RWPE2 (cell line): ENCODE results near the gene ASTN1.

Experiments
- ATAC-seq: fragments of 200-7000 bp; cut with Tn5 transposase; 3 replicates; pipeline ENCODE4 v1.9.1; 2021; ENCODE audit warnings: low read depth
- DNase-seq: peaks from one replicate; pipeline ENCODE4 v3.0.0-alpha.2; 2020; ENCODE audit warnings: low spot score
- H3K27ac ChIP-seq: fragments of 450-650 bp; 2 replicates; pipeline ENCODE4 v1.5.1; 2017; ENCODE audit warnings: mild to moderate bottlenecking; ENCODE audit not compliant: poor library complexity, severe bottlenecking
- H3K27me3 ChIP-seq: fragments of 250-450 bp; sonication (Bioruptor Pico); 2 replicates; pipeline ENCODE4 v1.5.1; 2021; ENCODE audit warnings: mild to moderate bottlenecking, moderate library complexity; ENCODE audit not compliant: insufficient read depth, poor library complexity, severe bottlenecking
- H3K36me3 ChIP-seq: fragments of 250-450 bp; sonication (Bioruptor Pico); 2 replicates; pipeline ENCODE4 v1.5.1; 2020; ENCODE audit warnings: low read depth, mild to moderate bottlenecking, moderate library complexity
- H3K4me1 ChIP-seq: fragments of 250-450 bp; sonication (Bioruptor Pico); 2 replicates; pipeline ENCODE4 v1.5.1; 2021; ENCODE audit warnings: mild to moderate bottlenecking, moderate library complexity; ENCODE audit not compliant: insufficient read depth, poor library complexity, severe bottlenecking
- H3K4me3 ChIP-seq: fragments of 250-450 bp; sonication (Bioruptor Pico); 2 replicates; pipeline ENCODE4 v1.5.1; 2021; ENCODE audit warnings: mild to moderate bottlenecking, moderate library complexity; ENCODE audit not compliant: severe bottlenecking
- H3K9me3 ChIP-seq: fragments of 250-450 bp; sonication (Bioruptor Pico); 2 replicates; pipeline ENCODE4 v1.5.1; 2021; ENCODE audit warnings: mild to moderate bottlenecking, moderate library complexity; ENCODE audit not compliant: severe bottlenecking
- TF ChIP-seq, protein P1 (sequence below): fragments of 450-650 bp; IDR thresholded peaks from one replicate; pipeline ENCODE4 v1.5.1; 2017; ENCODE audit warnings: mild to moderate bottlenecking, moderate library complexity; ENCODE audit not compliant: poor library complexity, severe bottlenecking

Gene ASTN1

DNA sequence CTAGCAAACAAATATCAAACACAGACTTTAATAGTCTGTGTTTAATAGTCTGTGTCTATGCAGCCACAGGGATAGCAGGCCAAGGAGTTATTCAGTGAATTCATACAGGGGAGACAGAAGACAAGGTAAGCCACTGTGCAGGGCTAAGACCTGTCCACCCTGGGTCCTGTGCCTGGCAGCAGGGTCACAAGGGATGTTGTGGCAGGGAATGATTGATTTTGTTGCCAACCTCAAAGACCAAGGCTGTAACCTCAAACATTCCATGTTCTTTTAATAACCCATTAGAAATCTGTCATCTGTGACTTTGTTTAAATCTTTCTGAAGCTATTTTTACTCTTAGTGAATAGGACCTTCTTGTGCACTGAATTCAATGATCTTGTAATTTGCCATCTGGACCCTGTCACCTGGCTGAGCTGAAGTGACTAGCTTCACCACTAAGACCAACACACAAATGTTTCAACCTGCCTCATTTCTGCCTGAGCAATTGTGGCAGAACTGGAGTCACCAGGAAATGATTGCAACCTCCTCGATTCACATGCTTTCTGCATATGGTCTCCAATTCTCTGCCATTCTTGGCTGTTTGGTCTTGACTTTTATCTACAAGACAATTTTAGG is 154.2 kb downstream of the ASTN1 start:
- Histone ChIP-seq H3K4me1 (no peaks in the 10 kb centered on the region), H3K36me3 (no peaks in the 10 kb centered on the region), H3K4me3 (no peak overlapping the region), H3K9me3 (no peaks in the 10 kb centered on the region), H3K27ac (no peak overlapping the region), H3K27me3 (peaks cover 4% of the 10 kb centered on the region)
- TF ChIP-seq, protein P1, sequence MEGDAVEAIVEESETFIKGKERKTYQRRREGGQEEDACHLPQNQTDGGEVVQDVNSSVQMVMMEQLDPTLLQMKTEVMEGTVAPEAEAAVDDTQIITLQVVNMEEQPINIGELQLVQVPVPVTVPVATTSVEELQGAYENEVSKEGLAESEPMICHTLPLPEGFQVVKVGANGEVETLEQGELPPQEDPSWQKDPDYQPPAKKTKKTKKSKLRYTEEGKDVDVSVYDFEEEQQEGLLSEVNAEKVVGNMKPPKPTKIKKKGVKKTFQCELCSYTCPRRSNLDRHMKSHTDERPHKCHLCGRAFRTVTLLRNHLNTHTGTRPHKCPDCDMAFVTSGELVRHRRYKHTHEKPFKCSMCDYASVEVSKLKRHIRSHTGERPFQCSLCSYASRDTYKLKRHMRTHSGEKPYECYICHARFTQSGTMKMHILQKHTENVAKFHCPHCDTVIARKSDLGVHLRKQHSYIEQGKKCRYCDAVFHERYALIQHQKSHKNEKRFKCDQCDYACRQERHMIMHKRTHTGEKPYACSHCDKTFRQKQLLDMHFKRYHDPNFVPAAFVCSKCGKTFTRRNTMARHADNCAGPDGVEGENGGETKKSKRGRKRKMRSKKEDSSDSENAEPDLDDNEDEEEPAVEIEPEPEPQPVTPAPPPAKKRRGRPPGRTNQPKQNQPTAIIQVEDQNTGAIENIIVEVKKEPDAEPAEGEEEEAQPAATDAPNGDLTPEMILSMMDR, result no peak
- ATAC-seq (no peak), DNase-seq (no peak)

DNA sequence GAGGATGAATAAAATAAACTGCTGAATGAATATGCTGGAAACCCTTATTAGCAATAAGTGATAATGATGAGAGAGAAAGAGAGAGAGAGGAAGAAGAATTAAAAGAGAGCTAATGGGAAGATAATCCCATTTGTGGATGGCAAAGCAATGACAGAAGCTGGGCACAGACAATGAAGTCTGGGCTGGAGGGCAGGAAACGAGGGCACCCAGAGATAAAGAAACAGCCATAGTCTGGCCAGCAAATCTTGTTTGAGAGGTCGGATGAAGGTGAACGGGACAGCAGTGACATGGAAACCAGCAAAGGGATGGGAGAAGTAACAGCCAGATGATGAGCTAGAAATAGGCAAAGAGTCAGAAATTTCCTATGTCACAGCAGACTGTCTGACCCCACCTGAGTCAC is 155.9 kb downstream of the ASTN1 start:
- DNase-seq (no peak), ATAC-seq (no peak)
- Histone ChIP-seq H3K27ac (no peak overlapping the region), H3K4me3 (no peak overlapping the region), H3K27me3 (no peaks in the 10 kb centered on the region), H3K36me3 (no peaks in the 10 kb centered on the region), H3K9me3 (no peaks in the 10 kb centered on the region), H3K4me1 (no peaks in the 10 kb centered on the region)
- TF ChIP-seq, protein P1, result no peak

- Histone ChIP-seq H3K27ac (no peak overlapping the region), H3K27me3 (no peaks in the 10 kb centered on the region), H3K4me1 (no peaks in the 10 kb centered on the region), H3K36me3 (no peaks in the 10 kb centered on the region), H3K9me3 (no peaks in the 10 kb centered on the region), H3K4me3 (no peak overlapping the region)
- TF ChIP-seq, protein P1, result no peak
- no peak for ATAC-seq
- DNase-seq, result no peak
Observed at GRCh38 chr1:177007437-177008161, 156.9 kb downstream of the ASTN1 start.

GRCh38 chr1:177002891-177003290 is 161.6 kb downstream of the ASTN1 start:
- Histone ChIP-seq H3K4me1 (peaks cover 6% of the 10 kb centered on the region), H3K27me3 (no peaks in the 10 kb centered on the region), H3K9me3 (no peaks in the 10 kb centered on the region), H3K4me3 (no peak overlapping the region), H3K27ac (no peak overlapping the region), H3K36me3 (no peaks in the 10 kb centered on the region)
- no peak for DNase-seq
- ATAC-seq, result no peak
- TF ChIP-seq, protein P1, result no peak

DNA sequence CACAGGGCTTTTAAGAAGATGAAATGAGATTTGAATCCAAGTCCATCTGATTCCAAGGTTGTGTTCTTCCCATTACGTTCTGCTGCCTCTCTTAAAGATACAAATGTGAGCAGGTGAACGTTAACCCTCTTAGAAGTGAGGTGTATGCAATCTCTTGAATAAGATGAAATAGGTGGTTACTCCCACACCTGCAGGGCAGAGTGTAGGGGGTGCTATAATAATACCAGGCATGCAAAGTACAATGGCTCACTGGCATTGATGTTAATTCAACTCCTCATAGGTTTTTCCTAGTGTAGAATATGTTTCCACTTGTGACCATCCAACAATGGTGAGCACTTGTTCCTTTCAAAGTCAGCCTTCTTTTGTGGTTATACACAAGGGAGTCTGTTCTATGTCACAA is 163.0 kb downstream of the ASTN1 start:
- H3K9me3 ChIP-seq, result no peaks in the 10 kb centered on the region
- DNase-seq (no peak), ATAC-seq (no peak)
- H3K27me3 ChIP-seq, result no peaks in the 10 kb centered on the region
- H3K4me1 ChIP-seq, result peaks cover 6% of the 10 kb centered on the region
- TF ChIP-seq, protein P1, result no peak
- no peak overlapping the region for H3K4me3 ChIP-seq
- H3K27ac ChIP-seq, result no peak overlapping the region
- H3K36me3 ChIP-seq, result no peaks in the 10 kb centered on the region
